ENCODE results near the gene BIN2.

The BIN2 gene

GRCh38 chr12:51324953-51325352, 979 bp upstream of the BIN2 start:
- Mint-ChIP-seq H3K4me3 (no peak overlapping the region), H3K27ac (no peak overlapping the region), H3K4me1 (peaks cover 22% of the 10 kb centered on the region), H3K27me3 (ENCODE audit: low read depth) (no peaks in the 10 kb centered on the region), H3K36me3 (ENCODE audit: low read depth) (no peaks in the 10 kb centered on the region), H3K9me3 (no peaks in the 10 kb centered on the region)
- no peak for TF ChIP-seq CTCF (IDR thresholded peaks at IDR 0.05; ENCODE audit: unreplicated experiment in 3 of 3)

- no peak for TF ChIP-seq CTCF (IDR thresholded peaks at IDR 0.05; ENCODE audit: unreplicated experiment in 3 of 3)
- Mint-ChIP-seq H3K4me3 (no peak overlapping the region), H3K36me3 (ENCODE audit: low read depth) (no peaks in the 10 kb centered on the region), H3K4me1 (peaks cover 22% of the 10 kb centered on the region), H3K27me3 (ENCODE audit: low read depth) (no peaks in the 10 kb centered on the region), H3K9me3 (no peaks in the 10 kb centered on the region), H3K27ac (no peak overlapping the region)
Observed at GRCh38 chr12:51323317-51323960, 535 bp downstream of the BIN2 start.

GRCh38 chr12:51322452-51322851, 1.5 kb downstream of the BIN2 start:
- H3K4me3 Mint-ChIP-seq: no peak overlapping the region
- H3K4me1 Mint-ChIP-seq: peaks cover 22% of the 10 kb centered on the region
- peak overlapping the region in 1 of 3 experiments; percentile 50 for H3K27ac Mint-ChIP-seq
- H3K9me3 Mint-ChIP-seq: no peaks in the 10 kb centered on the region
- TF ChIP-seq CTCF (IDR thresholded peaks at IDR 0.05; ENCODE audit: unreplicated experiment in 3 of 3): no peak
- H3K27me3 Mint-ChIP-seq (ENCODE audit: low read depth): no peaks in the 10 kb centered on the region
- H3K36me3 Mint-ChIP-seq (ENCODE audit: low read depth): no peaks in the 10 kb centered on the region

- Mint-ChIP-seq H3K4me3 (no peak overlapping the region), H3K27ac (peak overlapping the region in 2 of 3 experiments; percentile 59 to 87), H3K36me3 (ENCODE audit: low read depth) (no peaks in the 10 kb centered on the region), H3K27me3 (ENCODE audit: low read depth) (no peaks in the 10 kb centered on the region), H3K4me1 (peaks cover 18% of the 10 kb centered on the region), H3K9me3 (no peaks in the 10 kb centered on the region)
- no peak for TF ChIP-seq CTCF (IDR thresholded peaks at IDR 0.05; ENCODE audit: unreplicated experiment in 3 of 3)
Observed at GRCh38 chr12:51321882-51322281, 2.1 kb downstream of the BIN2 start.

- H3K27ac Mint-ChIP-seq: peak overlapping the region; percentile 81 to 89 (median 87)
- H3K9me3 Mint-ChIP-seq: no peaks in the 10 kb centered on the region
- H3K4me1 Mint-ChIP-seq: peaks cover 15% of the 10 kb centered on the region
- H3K4me3 Mint-ChIP-seq: no peak overlapping the region
- no peak for TF ChIP-seq CTCF (IDR thresholded peaks at IDR 0.05; ENCODE audit: unreplicated experiment in 3 of 3)
- no peaks in the 10 kb centered on the region for H3K27me3 Mint-ChIP-seq (ENCODE audit: low read depth)
- no peaks in the 10 kb centered on the region for H3K36me3 Mint-ChIP-seq (ENCODE audit: low read depth)
Observed at GRCh38 chr12:51320695-51321320, 3.2 kb downstream of the BIN2 start.

GRCh38 chr12:51320311-51320694, 3.7 kb downstream of the BIN2 start:
- Mint-ChIP-seq H3K4me1 (peaks cover 15% of the 10 kb centered on the region), H3K4me3 (no peak overlapping the region), H3K27ac (peak overlapping the region in 2 of 3 experiments; percentile 81 to 87), H3K9me3 (no peaks in the 10 kb centered on the region), H3K36me3 (ENCODE audit: low read depth) (no peaks in the 10 kb centered on the region), H3K27me3 (ENCODE audit: low read depth) (no peaks in the 10 kb centered on the region)
- TF ChIP-seq CTCF (IDR thresholded peaks at IDR 0.05; ENCODE audit: unreplicated experiment in 3 of 3): no peak

Data from nephron (organoid).